Astrocyte of the spinal cord (primary cell): ENCODE results near the gene NRXN3.

Experiments
- DNase-seq: peaks from one replicate; pipeline ENCODE4 v3.0.0; 2011; ENCODE audit warnings: low read depth, low spot score
- H3K4me3 ChIP-seq: 2 replicates; pipeline ENCODE4 v1.5.1; 2011; ENCODE audit warnings: low read depth, mild to moderate bottlenecking, low read length, moderate library complexity
- in situ Hi-C: cut with HindIII; loops from 2 replicates; pipeline ENCODE4 v1.10.0; 2017; ENCODE audit warnings: low sequenced_read_pairs
- TF ChIP-seq, protein P1 (sequence below): IDR thresholded peaks from 2 replicates; pipeline ENCODE4 v1.5.1; 2012; ENCODE audit warnings: low read depth, mild to moderate bottlenecking, low read length, inconsistent platforms

NRXN3 gene

DNA sequence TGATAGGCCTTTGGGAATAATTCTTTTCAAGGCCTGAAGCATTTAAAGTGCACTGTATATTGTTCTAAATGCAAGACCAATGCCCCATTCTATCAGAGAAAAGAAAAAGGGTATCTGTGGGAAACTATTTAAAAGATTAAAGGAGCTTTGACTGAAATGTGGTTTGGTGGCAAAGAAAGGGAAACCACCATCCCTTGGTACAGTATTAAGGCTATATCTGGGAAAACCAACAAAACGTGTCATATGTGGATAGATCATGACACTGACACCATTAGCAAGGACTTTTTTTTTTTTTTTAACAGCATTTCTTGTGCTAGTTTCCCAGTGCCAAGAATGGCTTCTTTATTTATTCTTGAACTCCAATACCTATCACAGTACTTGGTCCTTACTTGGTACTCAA lies 1150.4 kb downstream of the NRXN3 start:
- DNase-seq = no peak
- TF ChIP-seq, protein P1, sequence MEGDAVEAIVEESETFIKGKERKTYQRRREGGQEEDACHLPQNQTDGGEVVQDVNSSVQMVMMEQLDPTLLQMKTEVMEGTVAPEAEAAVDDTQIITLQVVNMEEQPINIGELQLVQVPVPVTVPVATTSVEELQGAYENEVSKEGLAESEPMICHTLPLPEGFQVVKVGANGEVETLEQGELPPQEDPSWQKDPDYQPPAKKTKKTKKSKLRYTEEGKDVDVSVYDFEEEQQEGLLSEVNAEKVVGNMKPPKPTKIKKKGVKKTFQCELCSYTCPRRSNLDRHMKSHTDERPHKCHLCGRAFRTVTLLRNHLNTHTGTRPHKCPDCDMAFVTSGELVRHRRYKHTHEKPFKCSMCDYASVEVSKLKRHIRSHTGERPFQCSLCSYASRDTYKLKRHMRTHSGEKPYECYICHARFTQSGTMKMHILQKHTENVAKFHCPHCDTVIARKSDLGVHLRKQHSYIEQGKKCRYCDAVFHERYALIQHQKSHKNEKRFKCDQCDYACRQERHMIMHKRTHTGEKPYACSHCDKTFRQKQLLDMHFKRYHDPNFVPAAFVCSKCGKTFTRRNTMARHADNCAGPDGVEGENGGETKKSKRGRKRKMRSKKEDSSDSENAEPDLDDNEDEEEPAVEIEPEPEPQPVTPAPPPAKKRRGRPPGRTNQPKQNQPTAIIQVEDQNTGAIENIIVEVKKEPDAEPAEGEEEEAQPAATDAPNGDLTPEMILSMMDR = no peak
- in situ Hi-C loops = no loop called here
- no peak overlapping the region for H3K4me3 ChIP-seq

DNA sequence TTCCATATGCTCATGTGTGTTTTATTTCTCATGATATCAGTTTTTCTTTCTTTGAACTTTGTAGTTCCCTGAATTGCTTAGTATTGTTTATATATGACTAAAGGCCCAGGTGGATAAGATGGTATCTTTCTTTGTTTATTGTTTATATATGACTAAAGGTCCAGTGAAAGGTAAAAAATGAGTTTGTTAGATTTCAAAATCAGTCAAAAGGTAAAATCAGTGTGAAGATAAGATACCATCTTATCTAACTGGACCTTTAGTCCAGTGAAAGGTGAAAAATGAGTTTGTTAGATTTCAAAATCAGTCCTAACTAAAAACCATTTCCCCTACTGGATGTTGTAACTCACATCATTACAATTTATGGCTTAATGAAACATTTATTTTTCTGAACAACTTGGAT lies 1150.9 kb downstream of the NRXN3 start:
- DNase-seq = no peak
- H3K4me3 ChIP-seq = no peak overlapping the region
- in situ Hi-C loops = no loop called here
- TF ChIP-seq, protein P1 = no peak

DNA sequence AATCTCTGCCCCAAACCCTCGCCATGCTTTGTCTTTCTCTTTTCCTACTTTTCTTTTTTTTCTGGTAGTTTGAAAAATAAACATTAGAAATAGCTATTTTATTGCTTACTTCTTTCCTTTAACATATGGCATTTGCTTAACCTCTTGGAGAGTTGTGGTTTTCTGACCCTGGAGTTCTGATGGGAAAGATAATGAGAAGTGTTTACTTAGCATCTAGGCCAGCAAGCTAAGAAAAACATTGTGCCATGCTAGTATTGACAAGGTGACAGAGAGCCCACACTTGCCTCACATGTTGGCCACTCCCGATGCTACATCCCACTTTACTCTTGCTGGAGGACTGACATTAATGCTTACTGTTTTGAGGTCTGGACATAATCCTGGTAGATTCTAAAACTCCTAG lies 1154.9 kb downstream of the NRXN3 start:
- DNase-seq = peak; percentile 16
- TF ChIP-seq, protein P1 = no peak
- in situ Hi-C loops = no loop called here
- H3K4me3 ChIP-seq = no peak overlapping the region

DNA sequence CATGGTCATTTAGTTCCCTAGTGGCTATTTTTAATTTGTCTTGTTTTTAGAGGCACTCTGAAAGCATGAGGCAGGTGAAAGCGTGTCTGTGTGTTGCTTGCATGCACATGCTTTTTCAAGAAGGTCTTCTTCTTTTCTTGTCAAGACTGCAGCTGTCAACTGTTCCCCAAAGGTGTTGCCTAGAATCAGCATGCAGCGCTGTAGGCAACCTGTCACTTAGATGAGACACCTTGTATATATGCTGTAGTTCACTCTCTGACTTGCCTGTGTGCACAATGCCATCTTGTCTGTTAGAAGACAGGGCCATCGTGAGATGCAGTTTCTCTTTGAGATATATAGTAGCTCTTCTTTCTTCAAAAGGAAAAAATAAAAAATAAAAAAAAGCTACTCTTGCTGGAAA lies 1155.4 kb downstream of the NRXN3 start:
- DNase-seq = no peak
- H3K4me3 ChIP-seq = no peak overlapping the region
- TF ChIP-seq, protein P1 = no peak
- in situ Hi-C loops = no loop called here

DNA sequence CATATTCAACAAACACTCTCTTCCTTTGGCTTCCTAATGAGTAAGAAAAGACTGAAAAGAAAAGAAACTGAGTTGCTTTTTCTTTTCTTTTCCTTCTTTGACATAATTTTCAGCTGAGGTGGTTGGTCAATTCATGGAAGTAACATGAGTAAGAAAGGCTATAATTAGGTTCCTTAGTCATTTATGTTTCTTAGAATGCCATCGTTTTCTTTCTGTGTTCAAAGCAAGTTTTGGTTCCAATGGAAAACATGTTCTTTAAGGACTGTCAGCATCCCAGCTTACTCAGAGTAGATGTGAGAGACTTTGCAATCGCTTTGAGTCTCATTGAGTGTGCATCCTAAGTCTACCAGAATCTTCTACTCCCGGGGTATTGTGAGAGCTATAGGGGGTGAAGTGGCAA lies 1158.7 kb downstream of the NRXN3 start:
- no peak overlapping the region for H3K4me3 ChIP-seq
- peak; percentile 41 for DNase-seq
- TF ChIP-seq, protein P1 = no peak
- in situ Hi-C loops = no loop called here

DNA sequence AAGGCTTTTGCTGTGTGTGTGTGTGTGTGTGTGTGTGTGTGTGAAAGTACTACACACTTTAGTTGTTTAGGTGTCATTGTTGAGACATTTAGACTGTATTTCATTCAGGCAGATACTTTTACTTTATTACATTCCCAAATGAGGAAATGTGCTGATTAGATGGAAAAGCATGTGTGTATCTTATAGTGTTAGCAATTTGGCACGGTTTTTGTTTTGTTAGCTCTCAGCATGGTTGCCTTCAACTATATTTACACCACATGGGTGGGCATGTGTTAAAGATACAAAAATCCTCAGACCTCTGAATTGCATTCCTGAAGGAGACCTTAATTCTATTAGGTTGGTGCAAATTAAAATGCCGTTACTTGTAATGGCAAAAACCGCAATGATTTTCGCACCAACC lies 1161.7 kb downstream of the NRXN3 start:
- in situ Hi-C loops = no loop called here
- no peak for DNase-seq
- H3K4me3 ChIP-seq = no peak overlapping the region
- TF ChIP-seq, protein P1 = no peak
